Measurements from ENCODE around the gene MGAT3.
"Not testable (repeated sequence)": the region's sequence is repeated elsewhere in the genome, so short reads cannot be mapped to it uniquely, and the experiment has no call there.

MGAT3 gene

GRCh38 chr22:39515266-39516050, 58.6 kb downstream of the MGAT3 start:
- no peak for DNase-seq (ENCODE audit: low spot score)

GRCh38 chr22:39517470-39517869, 60.7 kb downstream of the MGAT3 start:
- no peak for DNase-seq (ENCODE audit: low spot score)

- no peak for DNase-seq (ENCODE audit: low spot score)
Observed at GRCh38 chr22:39518144-39518786, 61.5 kb downstream of the MGAT3 start.

GRCh38 chr22:39518996-39519680, 62.3 kb downstream of the MGAT3 start:
- DNase-seq (ENCODE audit: low spot score): no peak

- peak; percentile 98 for DNase-seq (ENCODE audit: low spot score)
Observed at GRCh38 chr22:39519681-39520225, 62.9 kb downstream of the MGAT3 start.

GRCh38 chr22:39520226-39521105, 63.7 kb downstream of the MGAT3 start, which contains the start of gene ATF4:
TSS of gene ATF4 (plus strand) at chr22:39520562. CDS start at chr22:39521446, 884 bp downstream.
- DNase-seq (ENCODE audit: low spot score): peak; percentile 71

- not testable (repeated sequence) for DNase-seq (ENCODE audit: low spot score)
Observed at GRCh38 chr22:39521106-39521885, 64.5 kb downstream of the MGAT3 start.

- not testable (repeated sequence) for DNase-seq (ENCODE audit: low spot score)
Observed at GRCh38 chr22:39522091-39522490, 65.3 kb downstream of the MGAT3 start.

GRCh38 chr22:39522567-39523300, 65.9 kb downstream of the MGAT3 start:
- no peak for DNase-seq (ENCODE audit: low spot score)

GRCh38 chr22:39524089-39524752, 67.4 kb downstream of the MGAT3 start:
- no peak for DNase-seq (ENCODE audit: low spot score)

- DNase-seq (ENCODE audit: low spot score): no peak
Observed at GRCh38 chr22:39524753-39525657, 68.2 kb downstream of the MGAT3 start.

GRCh38 chr22:39525658-39525975, 68.8 kb downstream of the MGAT3 start:
- no peak for DNase-seq (ENCODE audit: low spot score)

- no peak for DNase-seq (ENCODE audit: low spot score)
Observed at GRCh38 chr22:39526736-39527171, 69.9 kb downstream of the MGAT3 start.

- no peak for DNase-seq (ENCODE audit: low spot score)
Observed at GRCh38 chr22:39527481-39527961, 70.7 kb downstream of the MGAT3 start.

GRCh38 chr22:39528080-39528661, 71.4 kb downstream of the MGAT3 start:
- DNase-seq (ENCODE audit: low spot score): no peak

GRCh38 chr22:39528681-39529486, 72.1 kb downstream of the MGAT3 start:
- DNase-seq (ENCODE audit: low spot score): peak; percentile 74

- DNase-seq (ENCODE audit: low spot score): no peak
Observed at GRCh38 chr22:39529487-39529851, 72.7 kb downstream of the MGAT3 start.

All from HuH-7.5 (cell line).